UCSD-AML1 (cell line): ENCODE results near the gene CLTA.
A peak's percentile ranks its signal among the peaks of the same experiment; 100 is the strongest.
"Not testable (repeated sequence)": the region's sequence is repeated elsewhere in the genome, so short reads cannot be mapped to it uniquely, and the experiment has no call there.

Experiments
- DNase-seq: peaks from one replicate; lab custom pipeline; 2025; ENCODE audit not compliant: unreplicated experiment; lab: John Stamatoyannopoulos, UW

CLTA gene

GRCh38 chr9:36222449-36222848 lies 31.7 kb downstream of the CLTA start:
- no peak for DNase-seq

GRCh38 chr9:36237230-36237629 lies 46.5 kb downstream of the CLTA start:
- no peak for DNase-seq

- DNase-seq = not testable (repeated sequence)
Measured at GRCh38 chr9:36239205-36239604, 48.5 kb downstream of the CLTA start.

GRCh38 chr9:36239675-36240074 lies 49.0 kb downstream of the CLTA start:
- not testable (repeated sequence) for DNase-seq

- DNase-seq = no peak
Measured at GRCh38 chr9:36245906-36246305, 55.2 kb downstream of the CLTA start.

GRCh38 chr9:36247356-36247755 lies 56.6 kb downstream of the CLTA start:
- no peak for DNase-seq

- DNase-seq = not testable (repeated sequence)
Measured at GRCh38 chr9:36248061-36248460, 57.3 kb downstream of the CLTA start.

- no peak for DNase-seq
Measured at GRCh38 chr9:36249189-36249588, 58.5 kb downstream of the CLTA start.

GRCh38 chr9:36250079-36250478 lies 59.4 kb downstream of the CLTA start:
- no peak for DNase-seq

GRCh38 chr9:36251428-36251827 lies 60.7 kb downstream of the CLTA start:
- no peak for DNase-seq

GRCh38 chr9:36258208-36258995 lies 67.7 kb downstream of the CLTA start, which contains the start of gene GNE:
Gene GNE (minus strand): TSS chr9:36258448. CDS start chr9:36249355, 9,093 bp downstream.
- DNase-seq = peak; percentile 97

- DNase-seq = no peak
Measured at GRCh38 chr9:36258996-36259533, 68.3 kb downstream of the CLTA start.
